Stimulated activated CD8-positive, alpha-beta memory T cell treated with anti-CD3 and anti-CD28 coated beads, Interleukin-4, amount 100 ng/mL, for 4 hours (primary cell): ENCODE data around the gene PITPNM1.

ENCODE experiments used
- DNase-seq, 2 donors: peaks; one replicate each; pipeline ENCODE4 v3.0.0-alpha.2; 2020; ENCODE audit warnings: low read depth in 2 of 2, low spot score in 1 of 2

Gene PITPNM1

GRCh38 chr11:67504005-67504949, 886 bp downstream of the PITPNM1 start:
- no peak for DNase-seq

GRCh38 chr11:67503119-67504004, 1.8 kb downstream of the PITPNM1 start:
- no peak for DNase-seq

GRCh38 chr11:67502328-67502979, 2.7 kb downstream of the PITPNM1 start:
- DNase-seq: no peak

GRCh38 chr11:67501854-67502253, 3.3 kb downstream of the PITPNM1 start:
- DNase-seq: no peak

GRCh38 chr11:67500831-67501715, 4.1 kb downstream of the PITPNM1 start:
- no peak for DNase-seq

DNA sequence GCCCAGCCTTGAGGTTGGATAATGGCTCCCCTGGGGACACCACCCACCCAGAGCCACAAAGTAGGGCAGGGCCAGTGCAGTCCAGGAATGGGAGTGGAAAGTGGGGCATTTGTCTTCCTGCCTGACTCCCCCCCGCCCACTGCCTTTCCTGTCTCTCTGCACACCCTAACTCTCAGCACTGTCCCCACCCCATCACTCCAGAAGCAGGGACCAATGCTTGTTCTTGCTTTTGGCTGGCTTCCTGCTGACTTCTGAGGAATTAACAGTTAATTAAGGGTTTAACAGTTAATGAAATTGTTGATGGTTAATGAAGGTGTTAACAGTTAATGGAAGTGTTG, 4.7 kb downstream of the PITPNM1 start:
- no peak for DNase-seq

GRCh38 chr11:67499808-67500483, 5.2 kb downstream of the PITPNM1 start:
- no peak for DNase-seq

- DNase-seq: no peak
These were observed 6.6 kb downstream of the PITPNM1 start for GRCh38 chr11:67498544-67498972.

GRCh38 chr11:67497656-67498291, 7.4 kb downstream of the PITPNM1 start:
- no peak for DNase-seq

DNA sequence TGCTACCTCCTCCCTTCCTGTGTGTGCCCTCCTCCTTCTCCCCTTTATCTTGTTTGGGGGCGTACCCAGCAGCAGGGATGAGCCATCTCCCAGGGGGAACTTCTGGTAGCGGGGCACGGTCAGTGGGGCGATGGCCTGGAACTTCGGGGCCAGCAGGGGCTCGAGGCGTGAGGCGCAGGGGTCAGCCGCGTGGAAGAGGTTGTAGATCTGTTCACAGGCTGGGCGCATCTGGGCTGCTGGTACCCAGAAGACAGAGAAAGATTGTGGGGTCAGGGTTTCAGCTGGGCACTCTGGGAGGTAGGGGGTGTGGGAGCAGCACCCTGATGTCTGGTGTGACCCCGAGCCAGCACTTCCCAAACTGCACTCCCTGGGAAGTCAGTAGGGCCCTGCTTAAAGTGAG, 9.1 kb downstream of the PITPNM1 start:
- no peak for DNase-seq

DNA sequence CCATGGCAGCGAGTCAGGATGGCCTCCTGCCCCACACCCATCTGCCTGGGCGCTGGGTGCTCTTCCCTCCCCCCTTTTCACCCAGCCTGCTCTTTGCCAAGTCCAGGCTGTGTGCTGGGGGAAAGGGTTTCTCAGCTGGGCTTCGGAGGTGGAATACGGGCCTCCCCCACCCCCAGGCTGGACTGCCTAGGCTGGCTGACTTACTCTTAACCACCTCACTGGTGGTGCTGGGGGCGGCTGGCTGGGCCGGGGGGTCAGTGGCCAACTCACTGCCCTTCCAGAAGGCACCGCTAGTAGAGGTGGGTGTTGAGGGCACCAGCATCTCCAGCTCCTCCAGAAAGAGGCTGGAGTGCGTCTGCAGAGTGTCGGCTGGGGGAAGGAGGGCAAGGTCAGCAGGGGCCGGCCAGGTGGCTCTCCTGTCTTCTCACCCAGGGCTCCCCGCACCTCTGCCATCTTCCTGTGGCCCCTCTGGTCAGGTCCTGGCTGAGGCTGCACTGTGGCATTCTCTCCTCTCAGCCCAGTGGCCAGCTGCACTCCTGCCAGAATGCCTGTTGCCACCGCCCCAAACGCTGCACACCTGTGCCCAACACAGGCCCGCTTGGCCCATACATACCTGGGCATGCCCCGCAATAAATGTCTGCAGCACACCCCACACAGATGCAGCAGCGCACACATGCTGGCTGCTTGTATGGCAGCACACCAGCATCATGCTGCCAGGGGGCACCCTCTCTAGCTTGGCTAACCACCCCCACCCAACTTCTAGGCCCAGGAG, 9.7 kb downstream of the PITPNM1 start:
- DNase-seq: no peak

- DNase-seq: no peak
These were observed 10.6 kb downstream of the PITPNM1 start for GRCh38 chr11:67494371-67495233.

DNA sequence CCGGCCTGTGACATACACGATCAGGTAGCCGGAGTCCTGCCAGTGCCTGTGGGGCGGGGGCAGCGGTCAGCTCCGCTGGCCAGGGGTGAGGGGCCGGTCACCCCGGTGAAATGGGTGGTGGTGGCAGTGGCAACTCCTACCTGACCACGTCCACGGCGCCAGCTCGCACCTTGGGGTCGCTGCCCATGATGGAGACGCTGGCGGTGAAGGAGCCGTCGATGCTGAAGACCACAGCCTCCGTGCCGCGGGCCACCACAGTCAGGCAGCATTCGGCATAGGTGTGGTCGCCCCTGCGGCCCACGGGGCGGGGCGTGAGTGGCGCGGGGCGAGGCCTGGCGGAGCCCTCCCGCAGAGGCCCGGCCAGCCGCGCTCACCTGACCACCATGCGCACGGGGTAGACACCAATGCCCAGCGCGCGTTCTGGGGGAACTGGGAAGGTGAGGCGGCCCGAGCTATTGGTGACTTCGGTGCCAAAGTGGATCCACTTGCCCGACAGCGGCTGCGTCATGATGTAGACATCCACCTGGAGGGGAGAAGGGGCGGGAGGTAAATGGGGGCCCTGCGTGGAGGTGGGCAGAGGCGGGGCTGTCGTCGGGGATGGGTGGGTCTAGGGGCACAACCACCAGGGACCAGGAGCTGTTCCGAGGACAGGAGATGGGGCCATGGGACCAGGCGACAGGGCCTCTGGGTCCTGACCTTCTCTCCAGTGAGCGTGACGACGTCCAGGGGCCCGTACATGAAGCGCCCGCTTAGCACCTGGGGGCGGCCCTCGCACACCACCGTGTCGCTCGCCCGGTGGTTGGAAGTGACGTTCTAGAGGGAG, 11.4 kb downstream of the PITPNM1 start:
- no peak for DNase-seq

GRCh38 chr11:67492801-67493547, 12.2 kb downstream of the PITPNM1 start:
- DNase-seq: no peak

DNA sequence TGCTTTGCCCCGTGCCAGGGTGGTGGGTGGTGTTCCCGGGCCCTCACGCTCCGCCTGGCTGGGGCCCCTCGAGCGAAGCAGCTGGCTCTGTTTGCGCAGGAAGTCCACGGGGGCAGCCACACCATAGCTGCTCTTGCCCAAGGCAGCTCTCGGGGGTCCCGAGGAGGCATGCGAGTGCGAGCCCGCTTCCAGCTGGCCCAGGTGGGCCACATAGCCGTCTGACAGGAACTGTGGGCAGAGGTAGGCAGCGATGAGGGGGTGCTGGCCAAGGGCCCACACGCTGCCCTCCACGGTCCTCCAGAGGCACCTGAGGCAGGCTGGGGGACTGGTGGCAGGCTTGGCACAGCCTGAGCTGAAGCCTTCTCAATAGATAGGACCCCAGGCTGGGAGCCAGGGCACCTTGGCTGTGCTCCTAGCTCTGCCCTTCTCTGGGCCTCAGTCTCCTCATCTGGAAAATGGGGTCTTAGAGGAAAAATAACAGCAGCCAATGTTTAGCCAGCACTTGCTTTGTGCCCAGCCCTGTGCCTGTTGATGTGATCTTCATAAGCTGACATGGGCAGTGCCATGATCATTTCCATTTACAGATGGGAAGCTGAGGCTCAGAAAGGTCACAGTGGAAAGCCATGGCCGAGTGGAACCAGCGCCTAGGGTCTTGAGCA, 13.0 kb downstream of the PITPNM1 start:
- DNase-seq: no peak
